Ammon's horn (tissue), 1 donor: ENCODE measurements around the gene RARA.
"Not testable (repeated sequence)": the region's sequence is repeated elsewhere in the genome, so short reads cannot be mapped to it uniquely, and the experiment has no call there.

ENCODE experiments used
- DNase-seq: peaks from one replicate; pipeline ENCODE4 v3.0.0-alpha.2; 2016; ENCODE audit warnings: low spot score

The RARA gene

GRCh38 chr17:40374821-40375498 lies 66.0 kb downstream of the RARA start:
- no peak for DNase-seq

GRCh38 chr17:40375786-40376185 lies 66.8 kb downstream of the RARA start:
- not testable (repeated sequence) for DNase-seq

- DNase-seq = not testable (repeated sequence)
Measured at GRCh38 chr17:40376541-40376940, 67.6 kb downstream of the RARA start.

GRCh38 chr17:40377832-40378231 lies 68.9 kb downstream of the RARA start:
- DNase-seq = no peak

- DNase-seq = no peak
Measured at GRCh38 chr17:40378966-40379365, 70.0 kb downstream of the RARA start.

- no peak for DNase-seq
Measured at GRCh38 chr17:40382251-40382650, 73.3 kb downstream of the RARA start.

GRCh38 chr17:40386555-40386954 lies 77.6 kb downstream of the RARA start:
- DNase-seq = not testable (repeated sequence)

- peak; percentile 35 for DNase-seq
Measured at GRCh38 chr17:40399185-40399584, 90.2 kb downstream of the RARA start.

- DNase-seq = no peak
Measured at GRCh38 chr17:40402668-40403067, 93.7 kb downstream of the RARA start.

- no peak for DNase-seq
Measured at GRCh38 chr17:40404003-40404402, 95.0 kb downstream of the RARA start.
